HG03095 (cell line): ENCODE results near the gene NALCN.

ENCODE experiments used
- ATAC-seq: cut with Tn5 transposase; IDR thresholded peaks from one replicate; pipeline ENCODE4 v1.9.1; 2021; ENCODE audit warnings: moderate library complexity; ENCODE audit not compliant: unreplicated experiment

Gene NALCN

GRCh38 chr13:101140087-101140770 is 276.1 kb downstream of the NALCN start:
- no peak for ATAC-seq

GRCh38 chr13:101139081-101139480 is 277.2 kb downstream of the NALCN start:
- ATAC-seq = no peak

- no peak for ATAC-seq
These were observed 288.5 kb downstream of the NALCN start for GRCh38 chr13:101127741-101128353.

DNA sequence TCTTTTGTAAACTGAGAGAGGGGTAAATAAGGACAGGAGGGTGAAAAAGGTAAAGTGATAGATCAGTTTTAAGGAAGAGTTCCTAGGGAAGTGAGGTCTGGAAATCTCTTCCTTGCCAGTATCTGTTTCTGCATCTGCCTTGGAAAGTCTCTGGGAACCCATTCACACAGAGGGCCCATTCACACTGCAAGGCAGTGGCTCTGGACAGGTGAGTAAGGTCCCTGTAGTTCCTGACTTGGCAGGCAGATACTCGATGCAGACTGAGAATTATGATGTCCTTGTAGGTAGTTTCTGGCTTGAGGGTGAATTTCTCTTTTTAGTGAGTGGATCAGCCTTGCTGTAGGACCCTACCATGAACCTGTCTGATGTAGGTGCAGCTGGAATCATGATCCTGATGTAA is 293.3 kb downstream of the NALCN start:
- ATAC-seq = no peak

DNA sequence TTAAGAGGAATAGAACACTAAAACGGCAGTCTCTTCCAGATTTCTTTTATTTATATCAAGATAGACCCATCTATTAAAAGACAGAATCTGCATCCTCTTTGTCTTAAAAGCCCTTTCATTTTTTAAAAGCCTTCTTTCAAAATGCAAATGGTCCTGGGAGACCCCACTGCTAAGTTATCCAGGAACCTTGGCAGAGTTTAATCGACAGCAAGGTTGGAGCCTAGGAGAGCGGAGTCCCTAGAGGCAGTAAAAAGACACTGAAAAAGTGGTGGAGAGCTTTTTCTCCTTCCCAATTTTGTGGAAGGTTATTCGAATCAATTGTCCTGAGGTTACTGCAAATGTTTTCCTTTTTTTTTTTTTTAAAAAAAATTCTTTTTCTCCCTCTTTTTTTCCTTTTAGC is 294.7 kb downstream of the NALCN start:
- no peak for ATAC-seq

GRCh38 chr13:101120007-101120406 is 296.3 kb downstream of the NALCN start:
- ATAC-seq = no peak

DNA sequence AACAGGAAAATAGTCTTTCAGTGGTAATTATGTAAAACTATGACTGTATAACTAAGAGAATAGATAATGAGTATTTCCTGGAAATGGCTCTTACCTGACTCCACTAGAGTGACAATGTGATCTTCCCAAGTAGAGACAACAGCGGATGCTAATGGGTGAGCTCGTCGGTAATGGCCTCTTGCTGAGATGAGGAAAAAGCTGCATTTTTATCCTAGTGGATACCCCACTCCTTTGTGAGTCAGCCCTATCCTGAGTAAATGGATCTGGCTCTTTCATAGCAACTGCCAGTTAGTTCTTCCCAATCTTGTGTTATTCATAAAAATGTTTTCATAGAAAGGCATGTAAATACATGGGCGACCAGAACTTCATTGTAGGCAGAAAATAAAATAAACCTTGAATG is 299.5 kb downstream of the NALCN start:
- no peak for ATAC-seq

GRCh38 chr13:101116341-101116740 is 300.0 kb downstream of the NALCN start:
- no peak for ATAC-seq

- ATAC-seq = no peak
These were observed 300.5 kb downstream of the NALCN start for GRCh38 chr13:101115762-101116171.

DNA sequence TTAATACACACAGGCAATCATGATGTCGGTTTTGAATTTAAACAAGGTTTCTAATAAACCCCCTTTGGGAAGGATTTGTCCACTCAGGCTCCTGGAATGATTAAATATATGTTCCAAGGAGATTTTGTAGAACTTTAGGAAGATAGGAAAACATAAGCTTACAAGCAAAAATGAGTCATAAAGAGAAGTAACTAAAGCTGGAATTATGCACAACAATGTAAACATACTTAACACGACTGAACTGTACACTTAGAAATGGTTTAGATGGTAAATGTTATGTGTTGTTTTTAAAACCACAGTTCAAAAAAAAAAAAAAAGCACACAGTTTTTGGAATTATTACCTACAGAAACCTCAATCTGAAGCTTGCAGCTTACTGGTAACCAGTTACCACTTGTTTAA is 304.4 kb downstream of the NALCN start:
- ATAC-seq = no peak

DNA sequence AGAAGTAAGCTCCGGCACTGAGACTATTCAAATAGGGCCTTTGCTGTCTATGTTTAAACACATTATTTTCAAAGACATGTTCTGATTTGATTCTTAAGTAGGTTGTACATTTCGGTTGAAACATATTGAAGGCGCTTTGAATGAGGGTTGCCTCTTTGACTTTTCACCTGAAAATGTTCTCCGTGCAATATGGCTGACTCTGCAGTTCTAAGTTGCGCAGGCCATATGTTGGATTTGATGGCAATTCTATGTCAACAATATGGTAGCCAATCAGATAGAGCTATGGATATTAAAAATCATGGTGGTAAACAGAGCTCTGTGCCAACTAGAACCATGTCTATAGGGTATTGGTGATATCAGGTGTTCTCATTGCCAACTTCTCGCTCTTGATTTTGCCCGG is 307.3 kb downstream of the NALCN start:
- ATAC-seq = no peak

DNA sequence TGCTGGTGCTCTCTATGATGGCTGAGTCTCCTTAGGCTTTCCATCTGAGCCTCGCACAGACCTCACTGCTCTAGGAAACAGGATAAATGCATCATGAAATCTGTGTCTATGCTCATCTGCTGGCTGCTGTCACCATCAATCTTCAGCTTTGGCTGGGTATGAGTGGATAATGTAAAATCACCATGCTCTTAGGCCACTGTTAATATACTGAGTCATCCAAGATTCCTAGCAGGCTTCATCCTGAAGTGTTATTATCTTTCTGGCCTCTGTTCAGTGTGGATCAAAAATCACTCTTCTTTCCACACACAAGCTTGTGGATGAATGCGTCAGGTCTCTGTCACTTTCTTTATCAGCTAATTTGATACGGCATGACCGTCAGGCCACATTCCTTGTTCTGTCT is 317.4 kb downstream of the NALCN start:
- ATAC-seq = no peak

GRCh38 chr13:101092985-101093384 is 323.3 kb downstream of the NALCN start:
- no peak for ATAC-seq

DNA sequence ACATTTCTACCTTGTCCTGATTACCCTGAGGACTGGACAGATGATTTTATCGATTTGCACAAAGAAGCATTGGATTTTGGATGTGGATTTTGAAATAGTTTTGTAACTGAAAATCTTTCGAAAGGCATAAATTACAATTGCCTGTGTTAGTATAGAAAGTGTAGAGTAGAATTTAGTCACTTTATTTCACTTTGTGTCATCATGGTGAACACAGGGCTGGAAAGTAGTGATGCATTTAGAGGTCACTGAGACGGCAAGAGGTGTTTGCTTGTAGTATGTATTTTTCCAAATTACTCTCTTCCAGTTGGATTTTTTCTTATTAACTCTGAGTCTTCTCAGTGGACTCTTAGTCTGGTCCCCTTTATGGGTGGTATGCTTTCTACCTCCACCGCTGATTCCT is 326.0 kb downstream of the NALCN start:
- no peak for ATAC-seq

DNA sequence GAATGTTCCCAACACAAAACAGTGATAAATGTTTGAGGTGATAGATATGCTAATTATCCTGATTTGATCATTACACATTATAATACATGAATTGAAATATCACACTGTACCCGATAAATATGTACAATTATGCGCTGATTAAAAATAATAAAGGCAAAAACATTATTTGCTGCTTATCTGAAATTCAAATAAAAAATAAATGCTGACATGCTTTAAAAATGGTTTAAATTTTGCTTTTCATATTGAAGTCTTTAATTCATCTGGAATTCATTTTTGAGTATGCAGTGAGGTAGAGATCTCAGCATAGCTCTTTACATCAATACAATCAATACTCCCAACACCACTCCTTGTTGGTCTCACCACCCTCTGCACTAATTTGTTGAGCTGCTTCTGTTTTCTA is 330.8 kb downstream of the NALCN start:
- no peak for ATAC-seq

GRCh38 chr13:101082441-101082840 is 333.9 kb downstream of the NALCN start:
- ATAC-seq = no peak

- ATAC-seq = no peak
These were observed 335.7 kb downstream of the NALCN start for GRCh38 chr13:101080616-101081015.

GRCh38 chr13:101065329-101065728 is 351.0 kb downstream of the NALCN start:
- no peak for ATAC-seq

GRCh38 chr13:101059793-101060192 is 356.5 kb downstream of the NALCN start:
- ATAC-seq = no peak

- no peak for ATAC-seq
These were observed 357.5 kb downstream of the NALCN start for GRCh38 chr13:101058841-101059240.

- ATAC-seq = no peak
These were observed 362.8 kb downstream of the NALCN start for GRCh38 chr13:101053301-101054093.
